ENCODE results near the gene TBL2.
"Not testable (repeated sequence)": the region's sequence is repeated elsewhere in the genome, so short reads cannot be mapped to it uniquely, and the experiment has no call there.

TBL2 gene

DNA sequence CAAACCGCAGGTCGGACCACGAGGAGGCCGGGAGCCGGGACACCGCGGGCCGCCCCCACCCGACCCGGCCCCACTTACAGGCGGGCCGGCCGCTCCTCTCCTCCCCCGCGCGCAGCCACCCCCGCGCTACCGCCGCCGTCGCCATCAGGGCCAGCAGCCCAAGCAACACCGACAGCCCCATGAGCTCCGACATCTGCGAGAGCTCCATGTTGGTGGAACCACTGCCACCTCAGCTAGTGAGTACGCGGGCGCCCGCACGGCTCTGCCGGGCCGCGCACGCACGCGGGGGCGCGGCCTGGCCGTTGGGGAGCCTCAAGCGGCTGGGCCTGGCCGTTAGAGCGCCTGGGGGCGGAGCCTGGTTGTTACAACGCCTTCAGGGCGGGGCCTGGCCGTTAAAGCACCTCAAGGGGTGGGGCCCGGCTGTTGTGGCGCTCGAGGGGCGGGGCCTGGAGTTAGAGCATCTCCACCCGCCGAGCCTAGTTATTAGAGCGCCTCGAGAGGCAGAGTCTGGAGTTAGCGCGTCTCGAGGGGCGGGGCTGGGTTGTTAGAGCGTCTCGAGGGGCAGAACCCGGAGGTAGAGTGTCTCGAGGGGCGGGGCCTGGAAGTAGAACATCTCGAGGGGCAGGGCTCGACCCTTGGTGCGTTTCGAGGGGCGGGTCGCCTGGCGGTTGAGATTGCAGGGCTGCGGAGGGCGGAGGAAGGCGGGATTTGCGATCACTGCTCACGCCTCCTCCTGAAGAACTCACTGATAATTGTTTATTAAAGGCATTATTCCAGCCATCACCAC lies at the start of gene TBL2:
Gene TBL2 (minus strand): TSS at position 238 of the 787 bp plus-strand sequence. CDS start 30 bp downstream, at position 208.
- peak; percentile 100 for DNase-seq

- no peak for DNase-seq
Measured at GRCh38 chr7:73626814-73627213, 48.4 kb upstream of the TBL2 start.

DNA sequence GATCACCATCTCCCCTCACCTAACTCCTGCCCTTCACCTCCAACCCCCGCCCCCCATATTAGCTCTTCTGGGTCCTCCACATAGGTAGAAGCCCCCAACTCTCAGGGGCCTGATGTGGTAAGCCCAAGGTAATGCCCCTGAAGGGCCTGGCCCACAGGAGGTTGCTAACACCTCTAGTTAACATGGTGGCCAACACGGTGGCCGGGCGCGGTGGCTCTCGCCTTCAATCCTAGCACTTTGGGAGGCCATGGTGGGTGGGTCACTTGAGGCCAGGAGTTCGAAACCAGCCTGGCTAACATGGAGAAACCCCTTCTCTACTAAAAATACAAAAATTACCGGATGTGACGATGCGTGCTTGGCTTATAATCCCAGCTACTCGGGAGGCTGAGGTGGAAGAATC lies 46.9 kb upstream of the TBL2 start:
- no peak for DNase-seq

DNA sequence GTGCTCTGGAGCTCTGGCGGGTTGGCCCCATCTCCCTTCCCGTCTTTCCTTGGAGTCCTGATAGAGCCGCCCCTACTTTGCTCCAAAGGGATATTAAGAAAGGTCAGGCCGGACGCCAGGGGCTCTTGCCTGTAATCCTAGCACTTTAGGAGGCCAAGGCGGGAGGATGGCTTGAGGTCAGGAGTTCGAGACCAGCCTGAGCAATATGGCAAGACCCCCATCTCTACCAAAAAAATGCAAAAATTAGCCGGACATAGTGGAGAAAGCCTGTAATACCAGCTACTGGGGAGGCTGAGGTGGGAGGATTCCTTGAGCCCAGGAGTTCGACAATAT lies 46.3 kb upstream of the TBL2 start:
- no peak for DNase-seq

DNA sequence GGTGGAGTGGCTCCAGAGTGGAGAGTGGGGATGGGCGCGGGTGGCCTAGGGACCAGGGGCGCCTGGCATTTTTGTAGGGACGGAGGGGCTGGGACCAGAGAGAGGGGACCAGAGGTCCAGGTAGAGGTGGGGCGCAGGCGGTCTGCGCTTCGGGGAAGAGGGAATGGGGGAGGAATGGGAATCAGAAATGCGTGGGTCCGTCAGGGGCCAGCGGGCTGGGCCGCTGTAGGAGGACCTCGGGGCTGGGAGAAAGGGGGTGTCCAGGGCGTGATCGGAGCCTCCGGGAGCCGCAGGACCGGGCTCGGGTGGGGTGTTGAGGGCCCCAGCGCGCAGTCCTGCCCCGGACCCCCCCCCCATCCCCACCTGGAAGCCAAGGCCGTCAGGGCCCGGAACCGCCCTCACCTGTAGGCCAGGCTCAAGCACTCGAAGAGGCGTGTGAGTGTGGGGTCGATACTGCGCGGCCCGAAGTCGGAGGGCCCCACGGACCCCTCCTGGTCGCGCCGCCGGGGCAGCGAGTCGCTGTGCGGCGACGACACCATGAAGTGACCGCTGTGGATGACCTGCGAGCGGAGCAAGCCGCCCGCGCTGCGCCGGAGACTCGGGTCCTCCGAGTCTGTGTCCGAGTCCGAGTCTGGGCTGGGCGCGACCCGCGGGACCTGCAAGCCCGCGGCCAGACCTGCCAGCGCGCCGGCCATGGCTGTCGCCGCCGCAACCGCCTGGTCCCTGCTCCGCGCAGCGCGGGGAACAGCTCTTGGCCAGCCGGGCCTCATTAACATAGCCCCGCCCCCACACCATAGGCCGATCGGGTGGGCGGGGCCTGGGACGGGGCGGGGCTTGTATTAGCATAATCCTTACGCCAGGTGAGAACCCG lies 45.7 kb upstream of the TBL2 start, which contains the start of gene MLXIPL:
Gene MLXIPL (minus strand): TSS at position 725 of the 871 bp plus-strand sequence. CDS start 30 bp downstream, at position 695.
- DNase-seq, result peak; percentile 64

GRCh38 chr7:73622909-73623797 lies 44.8 kb upstream of the TBL2 start:
- no peak for DNase-seq

- no peak for DNase-seq
Measured at GRCh38 chr7:73622527-73622908, 44.1 kb upstream of the TBL2 start.

GRCh38 chr7:73621168-73622063 lies 43.0 kb upstream of the TBL2 start:
- no peak for DNase-seq

DNA sequence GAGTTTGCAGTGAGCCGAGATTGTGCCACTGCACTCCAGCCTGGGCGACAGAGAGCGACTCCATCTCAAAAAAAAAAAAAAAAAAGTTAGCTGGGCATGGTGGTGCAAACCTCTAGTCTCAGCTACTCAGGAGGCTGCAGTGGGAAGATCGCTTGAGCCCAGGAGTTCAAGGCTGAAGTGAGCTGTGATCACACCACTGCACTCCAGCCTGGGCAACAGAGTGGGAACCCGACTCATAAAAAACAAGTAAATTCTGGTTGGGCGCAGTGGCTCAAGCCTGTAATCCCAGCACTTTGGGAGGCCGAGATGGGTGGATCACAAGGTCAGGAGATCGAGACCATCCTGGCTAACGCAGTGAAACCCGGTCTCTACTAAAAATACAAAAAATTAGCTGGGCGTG lies 41.0 kb upstream of the TBL2 start:
- DNase-seq, result not testable (repeated sequence)

DNA sequence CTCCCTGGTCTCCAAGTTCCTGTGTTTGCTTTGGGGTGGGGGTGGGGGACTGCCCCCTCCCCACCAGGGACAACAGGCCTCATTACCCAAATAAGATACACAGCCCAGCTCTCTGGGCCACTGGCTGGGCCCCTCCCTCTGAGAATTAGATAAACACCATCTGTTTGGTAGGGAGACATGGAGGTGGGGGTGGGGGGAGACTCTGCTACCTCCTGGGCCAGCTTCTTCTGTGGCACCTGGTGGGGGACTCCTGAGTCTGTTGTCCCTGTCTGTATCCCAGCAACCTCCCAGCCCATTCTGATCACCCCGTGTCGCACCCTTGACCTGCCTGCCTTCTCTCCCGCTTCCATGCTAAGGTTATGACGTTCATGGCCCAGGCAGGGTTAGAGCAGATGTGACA lies 40.2 kb upstream of the TBL2 start:
- DNase-seq, result no peak

DNA sequence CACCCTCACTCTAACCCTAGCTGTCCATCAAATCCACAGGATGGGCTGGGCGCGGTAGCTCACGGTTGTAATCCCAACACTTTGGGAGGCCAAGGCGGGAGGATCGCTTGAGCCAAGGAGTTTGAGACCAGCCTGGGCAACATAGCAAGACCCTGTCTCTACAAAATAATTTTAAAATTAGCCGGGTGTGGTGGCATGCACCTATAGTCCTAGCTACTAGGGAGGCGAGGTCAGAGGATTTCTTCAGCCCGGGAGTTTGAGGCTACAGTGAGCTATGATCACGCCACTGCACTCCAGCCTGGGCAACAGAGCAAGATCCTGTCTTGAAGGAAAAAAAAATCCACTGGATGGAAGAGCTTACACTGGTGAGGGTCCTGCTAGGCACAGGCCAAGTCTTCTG lies 39.1 kb upstream of the TBL2 start:
- not testable (repeated sequence) for DNase-seq

DNA sequence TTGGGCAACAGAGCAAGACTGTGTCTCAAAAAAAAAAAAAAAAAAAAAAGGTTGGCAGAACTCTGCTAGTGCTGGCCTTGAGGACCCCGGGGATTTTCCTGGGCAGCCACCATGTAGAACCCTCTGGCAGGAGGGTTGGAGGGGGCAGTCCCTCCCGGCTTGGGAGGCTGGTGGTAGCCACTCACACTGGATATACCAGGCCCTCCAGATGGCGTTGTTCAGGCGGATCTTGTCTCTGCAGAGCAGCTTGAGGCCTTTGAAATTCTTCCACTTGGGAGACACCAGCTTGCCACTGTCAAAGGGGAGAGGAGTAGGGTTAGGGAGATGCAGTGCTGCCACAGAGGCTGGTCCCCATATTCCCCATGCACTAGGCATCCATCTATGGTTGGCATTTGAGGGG lies 37.5 kb upstream of the TBL2 start:
- DNase-seq, result no peak

- not testable (repeated sequence) for DNase-seq
Measured at GRCh38 chr7:73614937-73615336, 36.6 kb upstream of the TBL2 start.

GRCh38 chr7:73613954-73614735 lies 35.8 kb upstream of the TBL2 start:
- DNase-seq, result no peak

- DNase-seq, result no peak
Measured at GRCh38 chr7:73612598-73613269, 34.4 kb upstream of the TBL2 start.

- no peak for DNase-seq
Measured at GRCh38 chr7:73611017-73611555, 32.7 kb upstream of the TBL2 start.

DNA sequence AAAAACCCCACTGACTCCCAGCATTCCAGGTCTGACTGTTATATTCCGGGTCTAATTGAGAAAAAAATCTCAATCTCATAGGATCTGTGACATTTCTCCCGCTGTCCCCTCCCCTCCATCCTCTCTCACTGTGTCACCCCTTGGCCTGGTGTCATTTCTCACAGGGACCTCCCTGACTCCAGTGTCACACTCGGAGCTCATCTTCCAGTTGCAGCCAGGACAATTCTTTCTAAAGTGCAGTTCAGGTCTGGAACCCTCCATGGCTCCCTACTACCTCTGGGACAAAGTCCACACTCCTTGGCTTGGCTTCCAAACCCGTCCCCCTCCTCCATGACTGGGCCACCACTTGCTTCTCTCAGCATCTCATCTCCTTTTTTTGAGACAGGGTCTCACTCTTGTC lies 31.7 kb upstream of the TBL2 start:
- DNase-seq, result no peak

GRCh38 chr7:73607692-73607983 lies 29.3 kb upstream of the TBL2 start:
- DNase-seq, result not testable (repeated sequence)

GRCh38 chr7:73606801-73607691 lies 28.7 kb upstream of the TBL2 start:
- peak; percentile 81 for DNase-seq
